IMR-90 (cell line): ENCODE measurements around the gene PSMD6. TPM values are rescaled to one million over a fixed set of nuclear protein-coding genes. Genes with fewer than 3 reads are reported as not detected.

ENCODE experiments used
- ATAC-seq: fragments of 200-7000 bp; cut with Tn5 transposase; 2 replicates; pipeline ENCODE4 v1.9.1; 2020; ENCODE audit warnings: low read depth, mild to moderate bottlenecking, moderate library complexity
- BruUV-seq: library from RNA; stranded (reverse); fragments of 400-500 nt; replicated peaks from 2 replicates; lab custom pipeline; 2021; lab: Mats Ljungman, UMichigan
- CTCF ChIA-PET: fragments of 300-600 bp; formaldehyde crosslinking; extraction: SDS; loops from one replicate; lab custom pipeline; 2021; ENCODE audit warnings: antibody characterized with exemption; lab: Yijun Ruan, JAX
- POLR2A ChIA-PET: fragments of 300-600 bp; sonication (Branson Sonifier 250); formaldehyde crosslinking; loops from one replicate; lab custom pipeline; 2022; ENCODE audit warnings: antibody characterized with exemption; ENCODE audit not compliant: unreplicated experiment; lab: Charles Lee
- DNase-seq: peaks from one replicate; pipeline ENCODE4 v3.0.0; 2013
- H2AFZ ChIP-seq: replicated peaks from 2 replicates; pipeline ENCODE3; 2013; ENCODE audit warnings: low read length, mild to moderate bottlenecking; ENCODE audit not compliant: poor library complexity
- H2AK5ac ChIP-seq: 2 replicates; pipeline ENCODE4 v1.6.1; 2013; ENCODE audit warnings: low read depth, low read length, inconsistent platforms
- H2AK9ac ChIP-seq: replicated peaks from 2 replicates; pipeline ENCODE3; 2013; ENCODE audit warnings: mild to moderate bottlenecking, low read depth, low read length, moderate library complexity; ENCODE audit not compliant: poor library complexity
- H2BK120ac ChIP-seq: 2 replicates; pipeline ENCODE4 v1.6.1; 2013; ENCODE audit warnings: low read depth, low read length, inconsistent platforms
- H2BK15ac ChIP-seq: 3 replicates; pipeline ENCODE4 v1.6.1; 2013; ENCODE audit warnings: low read depth, low read length, inconsistent platforms
- H2BK20ac ChIP-seq: 2 replicates; pipeline ENCODE4 v1.6.1; 2013; ENCODE audit warnings: low read depth, mild to moderate bottlenecking, inconsistent platforms, low read length, moderate library complexity
- H2BK5ac ChIP-seq: 2 replicates; pipeline ENCODE4 v1.6.1; 2013; ENCODE audit warnings: mild to moderate bottlenecking, low read depth, low read length, inconsistent platforms; ENCODE audit not compliant: poor library complexity, severe bottlenecking
- H3K14ac ChIP-seq: replicated peaks from 2 replicates; pipeline ENCODE4 v1.6.1; 2013; ENCODE audit warnings: low read depth, low read length, inconsistent platforms
- H3K18ac ChIP-seq: 2 replicates; pipeline ENCODE4 v1.6.1; 2013; ENCODE audit warnings: low read depth, low read length, control low read depth
- H3K23ac ChIP-seq: 2 replicates; pipeline ENCODE4 v1.6.1; 2013; ENCODE audit warnings: low read depth, low read length, inconsistent platforms
- H3K27ac ChIP-seq: 2 replicates; pipeline ENCODE4 v1.5.1; 2013; ENCODE audit warnings: mild to moderate bottlenecking, control low read depth, low read length; ENCODE audit not compliant: insufficient read depth
- H3K27me3 ChIP-seq: 2 replicates; pipeline ENCODE4 v1.6.1; 2013; ENCODE audit warnings: low read length; ENCODE audit not compliant: control insufficient read depth, insufficient read depth
- H3K36me3 ChIP-seq: 2 replicates; pipeline ENCODE4 v1.6.1; 2013; ENCODE audit warnings: low read length, mixed read lengths; ENCODE audit not compliant: control insufficient read depth, insufficient read depth
- H3K4ac ChIP-seq: 2 replicates; pipeline ENCODE4 v1.6.1; 2013; ENCODE audit warnings: low read depth, low read length, inconsistent platforms
- H3K4me1 ChIP-seq: 2 replicates; pipeline ENCODE4 v1.6.1; 2013; ENCODE audit warnings: low read length, mixed read lengths; ENCODE audit not compliant: control insufficient read depth, insufficient read depth
- H3K4me2 ChIP-seq: 2 replicates; pipeline ENCODE4 v1.6.1; 2013; ENCODE audit warnings: low read depth, mild to moderate bottlenecking, control low read depth, low read length, moderate library complexity
- H3K4me3 ChIP-seq: 2 replicates; pipeline ENCODE4 v1.5.1; 2013; ENCODE audit warnings: low read depth, mild to moderate bottlenecking, control low read depth, low read length, moderate library complexity; ENCODE audit not compliant: insufficient read depth
- H3K56ac ChIP-seq: 2 replicates; pipeline ENCODE4 v1.6.1; 2013; ENCODE audit warnings: low read length, inconsistent platforms; ENCODE audit not compliant: insufficient read depth; ENCODE audit errors: extremely low read depth
- H3K79me1 ChIP-seq, 2 experiments: 2 replicates each; pipeline ENCODE4 v1.6.1; 2013; ENCODE audit warnings: low read length in 2 of 2, inconsistent platforms in 1 of 2, low read depth in 1 of 2
- H3K9ac ChIP-seq: 2 replicates; pipeline ENCODE4 v1.6.1; 2013; ENCODE audit warnings: low read depth, low read length, control low read depth
- H3K9me1 ChIP-seq: 2 replicates; pipeline ENCODE4 v1.6.1; 2013; ENCODE audit warnings: low read length, inconsistent platforms; ENCODE audit not compliant: insufficient read depth
- H3K9me3 ChIP-seq: 2 replicates; pipeline ENCODE4 v1.6.1; 2013; ENCODE audit warnings: low read length; ENCODE audit not compliant: control insufficient read depth, insufficient read depth
- H4K20me1 ChIP-seq: 2 replicates; pipeline ENCODE4 v1.6.1; 2013; ENCODE audit warnings: low read length, inconsistent platforms; ENCODE audit not compliant: insufficient read depth
- H4K5ac ChIP-seq: 2 replicates; pipeline ENCODE4 v1.6.1; 2013; ENCODE audit warnings: mild to moderate bottlenecking, low read depth, low read length, control low read depth
- H4K8ac ChIP-seq, 2 experiments: 2 replicates each; pipeline ENCODE4 v1.6.1; 2013; ENCODE audit warnings: low read depth in 2 of 2, low read length in 2 of 2, control low read depth in 1 of 2, inconsistent platforms in 1 of 2
- H4K91ac ChIP-seq: 2 replicates; pipeline ENCODE4 v1.6.1; 2013; ENCODE audit warnings: low read depth, low read length, inconsistent platforms; ENCODE audit not compliant: insufficient read depth
- BHLHE40 ChIP-seq: fragments of 150-350 bp; IDR thresholded peaks from 2 replicates; pipeline ENCODE4 v1.6.1; 2016; ENCODE audit warnings: mild to moderate bottlenecking, low read depth, low read length
- CEBPB ChIP-seq: IDR thresholded peaks from 2 replicates; pipeline ENCODE4 v1.6.1; 2012; ENCODE audit warnings: low read depth, low read length, improper control_type of control experiment
- CHD1 ChIP-seq: IDR thresholded peaks from 2 replicates; pipeline ENCODE4 v1.6.1; 2012; ENCODE audit warnings: low read depth, low read length, improper control_type of control experiment
- ELK1 ChIP-seq: fragments of 150-350 bp; IDR thresholded peaks from 2 replicates; pipeline ENCODE4 v1.6.1; 2016; ENCODE audit warnings: low read depth, mild to moderate bottlenecking, low read length, moderate library complexity, borderline replicate concordance
- MAFK ChIP-seq: IDR thresholded peaks from 2 replicates; pipeline ENCODE4 v1.6.1; 2012; ENCODE audit warnings: low read depth, low read length, improper control_type of control experiment
- MAZ ChIP-seq: IDR thresholded peaks from 2 replicates; pipeline ENCODE4 v1.6.1; 2012; ENCODE audit warnings: low read depth, mild to moderate bottlenecking, low read length, improper control_type of control experiment, moderate library complexity, borderline replicate concordance
- MXI1 ChIP-seq: IDR thresholded peaks from 2 replicates; pipeline ENCODE4 v1.6.1; 2012; ENCODE audit warnings: low read depth, mild to moderate bottlenecking, low read length, moderate library complexity, borderline replicate concordance
- NFE2L2 ChIP-seq: fragments of 150-350 bp; IDR thresholded peaks from 2 replicates; pipeline ENCODE4 v1.6.1; 2016; ENCODE audit warnings: low read depth, mild to moderate bottlenecking, low read length
- POLR2A ChIP-seq: IDR thresholded peaks from 2 replicates; pipeline ENCODE4 v1.6.1; 2012; ENCODE audit warnings: mild to moderate bottlenecking, low read depth, low read length
- SMC3 ChIP-seq: fragments of 150-350 bp; IDR thresholded peaks from 2 replicates; pipeline ENCODE4 v1.6.1; 2016; ENCODE audit warnings: low read depth, mild to moderate bottlenecking, antibody characterized with exemption, low read length, moderate library complexity
- WGBS, 2 experiments: methylation state at CpG; one replicate each; pipeline versions ENCODE4 v1.1.5 to v1.1.7; 2013; ENCODE audit warnings: missing lambda C conversion rate in 2 of 2; ENCODE audit not compliant: insufficient read length in 1 of 2; ENCODE audit errors: extremely low coverage in 2 of 2; 5-methylcytosine and 5-hydroxymethylcytosine counted together
- dilution Hi-C: fragments of 300-500 bp; cut with HindIII; formaldehyde crosslinking; loops from one replicate; pipeline ENCODE4 v1.14.3; 2018; ENCODE audit warnings: low sequenced_read_pairs; ENCODE audit not compliant: unreplicated experiment
- in situ Hi-C: fragments of 300-500 bp; cut with MboI; formaldehyde crosslinking; loops from 3 replicates; pipeline ENCODE4 v1.14.3; 2019; ENCODE audit warnings: low sequenced_read_pairs, inconsistent platforms, mixed read lengths
- intact Hi-C: fragments of 100-400 bp; cut with micrococcal nuclease; formaldehyde crosslinking; loops from 2 replicates; pipeline ENCODE4 v1.10.0; 2022
- polyA plus RNA-seq, 3 experiments: library from polyadenylated mRNA; depleted of rRNA; stranded (reverse); fragments of >200 nt; gene quantifications; 2 replicates each; pipeline ENCODE4 v1.2.3, GENCODE V29; 2012; ENCODE audit warnings: low replicate concordance in 1 of 3
- total RNA-seq: library from RNA; depleted of rRNA; stranded (reverse); fragments of >200 nt; gene quantifications from 2 replicates; pipeline ENCODE4 v1.2.3, GENCODE V29; 2012
- TF ChIP-seq, protein P1 (sequence below): conservative IDR thresholded peaks from 2 replicates; pipeline ENCODE4 v1.5.1; 2012; ENCODE audit warnings: mild to moderate bottlenecking, low read depth, low read length, improper control_type of control experiment
- TF ChIP-seq, protein P2 (sequence below): fragments of 150-350 bp; IDR thresholded peaks from 2 replicates; pipeline ENCODE4 v1.6.1; 2017; ENCODE audit warnings: mild to moderate bottlenecking, antibody characterized with exemption, low read length, low read depth

Gene PSMD6
- total and polyA plus RNA-seq, 2 of the 4 experiments (the other 2 are of a cell fraction), result 86.6 to 91.8 TPM

DNA sequence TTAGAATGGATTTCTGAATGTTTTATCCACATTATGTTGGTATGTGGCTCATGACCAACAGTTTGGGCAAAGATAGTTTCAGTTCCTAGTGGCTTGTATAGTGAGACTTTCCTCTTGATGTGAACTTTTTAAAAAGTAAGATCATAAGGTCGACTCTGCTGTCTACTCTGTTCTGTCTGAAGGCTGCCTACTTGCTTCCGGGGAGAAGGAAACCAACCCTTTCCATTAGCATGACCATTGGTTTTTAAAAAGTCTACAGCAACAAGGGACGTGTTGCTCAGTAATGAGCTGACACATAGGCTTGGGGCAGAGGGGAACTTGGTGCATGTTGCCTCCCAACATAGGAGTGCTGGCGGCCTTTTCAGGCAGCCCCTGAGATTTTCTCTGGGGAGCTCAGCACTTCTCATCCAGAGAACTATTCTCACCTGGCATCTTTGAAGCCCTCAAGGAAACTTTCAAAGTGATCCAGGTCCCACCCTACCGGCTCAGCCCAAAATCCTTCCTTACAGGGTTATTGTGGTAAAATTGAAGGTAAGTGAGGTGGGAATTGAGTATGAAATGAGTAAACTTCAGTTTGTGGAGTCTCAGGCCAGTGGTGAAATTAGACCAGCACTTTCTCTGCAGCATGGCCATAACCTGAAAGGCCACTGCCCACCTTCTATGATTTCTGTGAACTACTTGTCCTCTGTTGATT, 30.6 kb downstream of the PSMD6 start (continued):
- no peak for TF ChIP-seq SMC3

GRCh38 chr3:63991666-63992065, 31.6 kb downstream of the PSMD6 start:
- H3K9ac ChIP-seq, result no peak overlapping the region
- dilution Hi-C loops, result no loop called here
- BruUV-seq, result no TSS peak
- TF ChIP-seq, protein P1, sequence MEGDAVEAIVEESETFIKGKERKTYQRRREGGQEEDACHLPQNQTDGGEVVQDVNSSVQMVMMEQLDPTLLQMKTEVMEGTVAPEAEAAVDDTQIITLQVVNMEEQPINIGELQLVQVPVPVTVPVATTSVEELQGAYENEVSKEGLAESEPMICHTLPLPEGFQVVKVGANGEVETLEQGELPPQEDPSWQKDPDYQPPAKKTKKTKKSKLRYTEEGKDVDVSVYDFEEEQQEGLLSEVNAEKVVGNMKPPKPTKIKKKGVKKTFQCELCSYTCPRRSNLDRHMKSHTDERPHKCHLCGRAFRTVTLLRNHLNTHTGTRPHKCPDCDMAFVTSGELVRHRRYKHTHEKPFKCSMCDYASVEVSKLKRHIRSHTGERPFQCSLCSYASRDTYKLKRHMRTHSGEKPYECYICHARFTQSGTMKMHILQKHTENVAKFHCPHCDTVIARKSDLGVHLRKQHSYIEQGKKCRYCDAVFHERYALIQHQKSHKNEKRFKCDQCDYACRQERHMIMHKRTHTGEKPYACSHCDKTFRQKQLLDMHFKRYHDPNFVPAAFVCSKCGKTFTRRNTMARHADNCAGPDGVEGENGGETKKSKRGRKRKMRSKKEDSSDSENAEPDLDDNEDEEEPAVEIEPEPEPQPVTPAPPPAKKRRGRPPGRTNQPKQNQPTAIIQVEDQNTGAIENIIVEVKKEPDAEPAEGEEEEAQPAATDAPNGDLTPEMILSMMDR, result no peak
- TF ChIP-seq CEBPB (no peak), MAZ (no peak), CHD1 (no peak), POLR2A (no peak), MXI1 (no peak), ELK1 (no peak), SMC3 (no peak), NFE2L2 (no peak), MAFK (no peak), BHLHE40 (no peak)
- TF ChIP-seq, protein P2, sequence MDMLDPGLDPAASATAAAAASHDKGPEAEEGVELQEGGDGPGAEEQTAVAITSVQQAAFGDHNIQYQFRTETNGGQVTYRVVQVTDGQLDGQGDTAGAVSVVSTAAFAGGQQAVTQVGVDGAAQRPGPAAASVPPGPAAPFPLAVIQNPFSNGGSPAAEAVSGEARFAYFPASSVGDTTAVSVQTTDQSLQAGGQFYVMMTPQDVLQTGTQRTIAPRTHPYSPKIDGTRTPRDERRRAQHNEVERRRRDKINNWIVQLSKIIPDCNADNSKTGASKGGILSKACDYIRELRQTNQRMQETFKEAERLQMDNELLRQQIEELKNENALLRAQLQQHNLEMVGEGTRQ, result no peak

More at GRCh38 chr3:63991666-63992065, 31.6 kb downstream of the PSMD6 start:
- no peak overlapping the region for H3K4me3 ChIP-seq
- H3K9me1 ChIP-seq, result peaks cover 3% of the 10 kb centered on the region; the same call in 1 of the 2 replicates
- H3K4ac ChIP-seq, result no peak overlapping the region
- no peak overlapping the region for H2BK20ac ChIP-seq
- H3K36me3 ChIP-seq, result peaks cover 44% of the 10 kb centered on the region
- H3K14ac ChIP-seq, result no peak overlapping the region
- no peak overlapping the region for H4K91ac ChIP-seq
- no peak overlapping the region for H2BK120ac ChIP-seq
- H2BK5ac ChIP-seq, result no peak overlapping the region
- no peak overlapping the region for H3K56ac ChIP-seq
- no peaks in the 10 kb centered on the region for H3K9me3 ChIP-seq
- intact Hi-C loops, result loop anchor here (2.0 to 10.0 kb wide), 3 partner anchors 129 to 1367 kb away; partner anchors contain the start of genes ATXN7 and THOC7
- H2AK5ac ChIP-seq, result no peak overlapping the region
- no peaks in the 10 kb centered on the region for H3K4me1 ChIP-seq
- DNase-seq, result no peak
- ChIA-PET CTCF (interaction anchor here (0.7 kb wide), 2 partner anchors 8 to 70 kb away, joined by 3 to 9 read pairs; no protein-coding TSS in a partner anchor), POLR2A (no interaction called here)
- H2AFZ ChIP-seq, result no peak overlapping the region
- in situ Hi-C loops, result loop anchor here (5.0 to 25.0 kb wide), 2 partner anchors 639 to 1379 kb away; no protein-coding TSS in a partner anchor
- no peak overlapping the region for H3K23ac ChIP-seq
- no peak overlapping the region for H3K27ac ChIP-seq
- H2AK9ac ChIP-seq, result no peak overlapping the region
- H3K79me1 ChIP-seq, result peaks cover 15 to 16% of the 10 kb centered on the region in 2 experiments; a peak in 3 of 4 replicates
- no peak for ATAC-seq
- H3K4me2 ChIP-seq, result no peak overlapping the region
- no CpG with 5 or more reads among the region's 3 CpGs for WGBS, 2 experiments
- H4K5ac ChIP-seq, result no peak overlapping the region
- no peaks in the 10 kb centered on the region; the same call in 1 of the 2 replicates for H4K20me1 ChIP-seq
- no peak overlapping the region for H4K8ac ChIP-seq
- H3K27me3 ChIP-seq, result no peaks in the 10 kb centered on the region
- no peak overlapping the region for H2BK15ac ChIP-seq
- H3K18ac ChIP-seq, result no peak overlapping the region
